Adrenal gland (tissue), 5 donors: ENCODE measurements around the gene NOL6.

ENCODE experiments used
- CTCF ChIP-seq, 6 experiments: fragments of 450-650 bp in 4 of 6; fragments of 200-600 bp in 2 of 6; sonication (generic) in 1 of 6; IDR thresholded peaks; 1 replicate in 5 of 6; 2 replicates in 1 of 6; pipeline versions ENCODE4 v1.5.1 to v1.8.0; 2016 to 2021; ENCODE audit warnings: antibody characterized with exemption in 6 of 6, mild to moderate bottlenecking in 2 of 6, moderate library complexity in 1 of 6
- POLR2A ChIP-seq, 2 donors: fragments of 450-650 bp; IDR thresholded peaks; one replicate each; pipeline ENCODE4 v1.6.1; 2017; ENCODE audit warnings: antibody characterized with exemption in 2 of 2, mild to moderate bottlenecking in 2 of 2, moderate library complexity in 1 of 2
- donor health status: DM: no; HTN: no; CAD: no.

GRCh38 chr9:33468215-33468730 is 5.5 kb downstream of the NOL6 start:
- no peak for TF ChIP-seq CTCF (IDR thresholded peaks at IDR 0.05)
- no peak for TF ChIP-seq POLR2A (IDR thresholded peaks at IDR 0.05)
